ENCODE measurements around the gene SMYD3. TPM values are rescaled to one million over a fixed set of nuclear protein-coding genes. Genes with fewer than 3 reads are reported as not detected.
A peak's percentile ranks its signal among the peaks of the same experiment; 100 is the strongest.

The SMYD3 gene
- total and polyA plus RNA-seq, 9 of the 15 experiments (the other 6 are each of a cell fraction or from before 2014, with no cell fraction given) = 128 to 440 (median 197) TPM

- TF ChIP-seq GMEB1 (CRISPR knock-in tag; IDR thresholded peaks at IDR 0.05) (no peak), TRIM25 (IDR thresholded peaks at IDR 0.05; ENCODE audit: borderline replicate concordance) (no peak), COPS2 (conservative IDR thresholded peaks at IDR 0.05) (no peak), PURB (CRISPR knock-in tag; IDR thresholded peaks at IDR 0.05; ENCODE audit: low read depth) (no peak), ZNF239 (CRISPR knock-in tag; IDR thresholded peaks at IDR 0.05) (no peak), TOE1 (IDR thresholded peaks at IDR 0.05; ENCODE audit: borderline replicate concordance) (no peak), TOE1 (CRISPR knock-in tag; IDR thresholded peaks at IDR 0.05; ENCODE audit: borderline replicate concordance, low read depth) (no peak), MBD1 (CRISPR knock-in tag; IDR thresholded peaks at IDR 0.05) (no peak), SP1 (CRISPR knock-in tag; IDR thresholded peaks at IDR 0.05) (no peak), ILF3 (IDR thresholded peaks at IDR 0.05; ENCODE audit: borderline replicate concordance) (no peak), MLLT1 (IDR thresholded peaks at IDR 0.05) (peak in 1 of 2 experiments; percentile 53; a peak in 1 of 4 replicates), SMAD3 (CRISPR knock-in tag; conservative IDR thresholded peaks at IDR 0.05) (no peak; the same call in 1 of the 2 replicates), HINFP (tag; conservative IDR thresholded peaks at IDR 0.05; ENCODE audit: low read depth) (no peak), MTF1 (CRISPR knock-in tag; IDR thresholded peaks at IDR 0.05; ENCODE audit: borderline replicate concordance) (no peak), ZKSCAN8 (CRISPR knock-in tag; IDR thresholded peaks at IDR 0.05) (peak; percentile 62; the same call in 1 of the 2 replicates), ZNF124 (CRISPR knock-in tag; IDR thresholded peaks at IDR 0.05) (no peak), FOXJ2 (tag; IDR thresholded peaks at IDR 0.05) (no peak), ARID3A (IDR thresholded peaks at IDR 0.05; ENCODE audit: borderline replicate concordance, low read depth, low read length) (no peak)
Observed at GRCh38 chr1:246187834-246188372, 319.2 kb downstream of the SMYD3 start (continued).

Data from K562 (cell line).